Measurements from ENCODE around the gene CELSR2.
"Not testable (repeated sequence)": the region's sequence is repeated elsewhere in the genome, so short reads cannot be mapped to it uniquely, and the experiment has no call there.

Gene CELSR2

DNA sequence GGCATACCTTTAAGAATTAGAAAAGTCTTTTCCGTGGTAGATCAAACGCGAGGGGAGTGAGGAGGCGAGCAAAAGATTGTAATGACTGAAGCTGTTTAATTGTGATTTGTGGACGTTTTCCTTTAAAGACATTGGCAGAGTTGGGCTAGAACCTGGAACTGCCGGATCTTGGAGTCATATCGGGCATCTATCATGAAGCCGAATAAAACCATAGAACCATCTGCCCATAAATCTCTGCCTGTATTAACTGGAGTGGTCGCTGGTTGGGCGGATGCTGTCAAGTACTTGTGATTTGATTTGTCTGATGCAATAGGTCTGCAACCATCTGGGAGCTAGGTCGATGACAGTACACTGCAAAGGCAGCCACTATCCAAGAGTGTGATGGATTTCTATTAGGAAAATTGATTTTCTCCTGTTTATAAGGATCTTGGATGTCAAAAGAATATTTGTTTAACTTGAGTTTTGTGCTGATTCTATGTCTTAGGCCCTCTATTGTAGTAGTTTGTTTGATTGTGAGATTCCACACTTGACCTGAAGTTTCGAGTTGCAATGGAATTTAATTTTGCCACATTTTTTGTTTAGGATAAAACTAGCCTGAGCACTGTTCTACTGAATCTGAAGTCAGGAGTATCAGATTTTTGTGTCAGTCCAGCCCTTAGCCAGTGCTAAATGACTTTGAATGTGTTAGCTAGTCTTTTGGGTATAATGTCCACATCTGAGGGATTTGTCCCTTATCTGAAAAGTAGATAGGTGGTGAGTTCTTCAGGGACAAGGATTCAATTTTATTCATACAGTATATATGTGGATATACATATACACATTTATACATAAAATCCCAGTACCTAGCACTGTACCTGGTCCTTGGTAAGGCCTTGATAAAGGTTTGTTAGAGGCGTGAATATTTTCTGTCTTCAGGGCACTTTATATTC lies 34.4 kb upstream of the CELSR2 start:
- peak overlapping the region; percentile 92 for H3K4me3 Mint-ChIP-seq
- peaks cover 27% of the 10 kb centered on the region for H3K4me1 Mint-ChIP-seq (ENCODE audit: low read depth)
- H3K27me3 Mint-ChIP-seq (ENCODE audit: low read depth), result no peaks in the 10 kb centered on the region
- H3K27ac Mint-ChIP-seq, result peak overlapping the region; percentile 93
- peaks cover 28% of the 10 kb centered on the region for H3K36me3 Mint-ChIP-seq (ENCODE audit: low read depth)
- H3K9me3 Mint-ChIP-seq, result no peaks in the 10 kb centered on the region

GRCh38 chr1:109216662-109217061 lies 32.7 kb upstream of the CELSR2 start:
- no peak overlapping the region for H3K27ac Mint-ChIP-seq
- H3K4me1 Mint-ChIP-seq (ENCODE audit: low read depth), result peaks cover 30% of the 10 kb centered on the region
- peaks cover 33% of the 10 kb centered on the region for H3K36me3 Mint-ChIP-seq (ENCODE audit: low read depth)

DNA sequence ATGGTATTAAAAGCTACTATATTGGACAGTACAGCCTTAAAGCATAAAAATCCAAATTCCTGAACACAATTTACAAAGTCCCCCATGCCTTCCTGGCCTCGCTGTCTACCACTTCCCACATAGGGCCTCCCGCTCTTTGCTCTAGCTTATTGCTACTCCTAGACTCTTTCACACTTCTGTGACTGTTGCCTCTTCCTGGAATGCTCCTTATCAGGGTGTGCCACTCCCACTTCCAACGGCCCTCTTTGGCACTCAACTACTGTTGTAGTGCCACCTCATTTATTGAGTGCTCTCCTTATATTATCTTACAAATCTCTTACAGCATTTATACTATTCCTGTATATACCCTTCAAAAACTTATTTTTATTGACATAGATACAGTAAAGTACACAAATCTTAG lies 30.8 kb upstream of the CELSR2 start:
- H3K36me3 Mint-ChIP-seq (ENCODE audit: low read depth), result peaks cover 42% of the 10 kb centered on the region
- peaks cover 32% of the 10 kb centered on the region for H3K4me1 Mint-ChIP-seq (ENCODE audit: low read depth)
- no peak overlapping the region for H3K4me3 Mint-ChIP-seq

More at GRCh38 chr1:109216662-109217061, 32.7 kb upstream of the CELSR2 start:
- Mint-ChIP-seq H3K27me3 (ENCODE audit: low read depth) (no peaks in the 10 kb centered on the region), H3K9me3 (no peaks in the 10 kb centered on the region), H3K4me3 (no peak overlapping the region)

GRCh38 chr1:109221201-109221600 lies 28.1 kb upstream of the CELSR2 start:
- H3K9me3 Mint-ChIP-seq; H3K27ac Mint-ChIP-seq; H3K27me3 Mint-ChIP-seq (ENCODE audit: low read depth); H3K4me3 Mint-ChIP-seq: not testable (repeated sequence)
- Mint-ChIP-seq H3K4me1 (ENCODE audit: low read depth) (peaks cover 17% of the 10 kb centered on the region), H3K36me3 (ENCODE audit: low read depth) (peaks cover 32% of the 10 kb centered on the region)

More for the DNA sequence above, 30.8 kb upstream of the CELSR2 start:
- Mint-ChIP-seq H3K9me3 (no peaks in the 10 kb centered on the region), H3K27ac (no peak overlapping the region), H3K27me3 (ENCODE audit: low read depth) (no peaks in the 10 kb centered on the region)

GRCh38 chr1:109225308-109225707 lies 24.0 kb upstream of the CELSR2 start:
- Mint-ChIP-seq H3K27ac (no peak overlapping the region), H3K27me3 (ENCODE audit: low read depth) (no peaks in the 10 kb centered on the region), H3K36me3 (ENCODE audit: low read depth) (peaks cover 34% of the 10 kb centered on the region), H3K4me1 (ENCODE audit: low read depth) (peaks cover 6% of the 10 kb centered on the region), H3K9me3 (no peaks in the 10 kb centered on the region), H3K4me3 (no peak overlapping the region)

GRCh38 chr1:109225711-109226445 lies 23.5 kb upstream of the CELSR2 start:
- H3K4me1 Mint-ChIP-seq (ENCODE audit: low read depth), result peaks cover 6% of the 10 kb centered on the region
- no peaks in the 10 kb centered on the region for H3K9me3 Mint-ChIP-seq
- no peak overlapping the region for H3K4me3 Mint-ChIP-seq
- no peaks in the 10 kb centered on the region for H3K27me3 Mint-ChIP-seq (ENCODE audit: low read depth)
- H3K36me3 Mint-ChIP-seq (ENCODE audit: low read depth), result peaks cover 35% of the 10 kb centered on the region
- H3K27ac Mint-ChIP-seq, result no peak overlapping the region

- Mint-ChIP-seq H3K27me3 (ENCODE audit: low read depth) (no peaks in the 10 kb centered on the region), H3K4me3 (no peak overlapping the region), H3K36me3 (ENCODE audit: low read depth) (peaks cover 38% of the 10 kb centered on the region), H3K9me3 (no peaks in the 10 kb centered on the region), H3K27ac (no peak overlapping the region), H3K4me1 (ENCODE audit: low read depth) (peaks cover 2% of the 10 kb centered on the region)
Observed at GRCh38 chr1:109228167-109228566, 21.2 kb upstream of the CELSR2 start.

DNA sequence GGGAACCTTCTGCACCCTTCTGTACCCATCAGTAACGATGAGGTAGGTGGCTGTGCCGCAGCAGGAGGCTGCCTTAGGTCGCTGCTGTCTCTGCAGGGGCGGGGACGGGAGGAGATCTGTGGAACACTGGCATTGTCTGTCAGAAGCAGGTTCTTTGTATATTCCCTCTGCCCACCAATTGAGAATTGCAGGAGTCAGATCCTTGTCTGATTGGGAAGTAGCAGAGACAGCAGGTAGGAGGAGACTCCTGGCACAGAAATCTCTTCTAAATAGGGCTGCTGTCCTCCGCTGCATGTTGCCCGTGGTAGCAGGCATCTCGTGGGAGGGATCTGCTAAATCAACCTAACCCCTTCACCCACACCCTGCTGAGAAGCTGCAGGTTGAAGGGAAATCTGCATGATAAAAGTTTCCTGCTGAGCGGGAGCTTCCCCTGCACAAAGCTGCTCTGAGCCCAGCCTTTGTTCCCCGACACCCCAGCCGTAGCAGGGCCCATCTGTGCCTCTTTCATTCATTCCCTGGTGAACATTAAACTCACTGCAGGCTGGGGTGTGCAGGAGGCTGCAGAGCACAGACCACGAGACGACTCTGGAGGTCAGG lies 19.7 kb upstream of the CELSR2 start:
- Mint-ChIP-seq H3K27me3 (ENCODE audit: low read depth) (no peaks in the 10 kb centered on the region), H3K27ac (no peak overlapping the region), H3K4me1 (ENCODE audit: low read depth) (peaks cover 2% of the 10 kb centered on the region), H3K9me3 (no peaks in the 10 kb centered on the region), H3K36me3 (ENCODE audit: low read depth) (peaks cover 33% of the 10 kb centered on the region), H3K4me3 (no peak overlapping the region)

DNA sequence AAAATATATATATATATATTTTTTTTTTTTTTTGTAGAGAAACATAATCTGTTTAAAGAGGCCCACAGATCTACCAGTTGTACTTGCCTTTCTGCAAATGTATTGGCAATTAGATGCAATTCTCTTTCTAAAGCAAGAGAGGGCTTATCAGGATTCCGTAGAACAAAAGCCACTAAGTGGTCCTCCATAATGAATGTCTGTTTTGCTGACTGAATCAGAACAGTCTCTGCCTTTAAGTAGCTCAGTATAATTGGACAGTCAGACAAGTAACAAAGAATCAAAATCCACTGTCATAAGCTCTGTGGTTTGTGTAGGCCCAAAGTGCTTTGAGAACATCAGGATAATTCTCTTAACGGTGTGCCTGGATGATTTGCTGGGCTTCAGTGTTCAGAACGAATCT lies 18.3 kb upstream of the CELSR2 start:
- Mint-ChIP-seq H3K36me3 (ENCODE audit: low read depth) (peaks cover 41% of the 10 kb centered on the region), H3K4me3 (no peak overlapping the region), H3K27me3 (ENCODE audit: low read depth) (no peaks in the 10 kb centered on the region), H3K27ac (no peak overlapping the region), H3K9me3 (no peaks in the 10 kb centered on the region), H3K4me1 (ENCODE audit: low read depth) (peaks cover 6% of the 10 kb centered on the region)

- Mint-ChIP-seq H3K27ac (peak overlapping the region; percentile 13), H3K4me1 (ENCODE audit: low read depth) (peaks cover 5% of the 10 kb centered on the region), H3K9me3 (no peaks in the 10 kb centered on the region), H3K27me3 (ENCODE audit: low read depth) (no peaks in the 10 kb centered on the region), H3K4me3 (no peak overlapping the region), H3K36me3 (ENCODE audit: low read depth) (peaks cover 42% of the 10 kb centered on the region)
Observed at GRCh38 chr1:109235137-109235536, 14.2 kb upstream of the CELSR2 start.

GRCh38 chr1:109237512-109237911 lies 11.8 kb upstream of the CELSR2 start:
- no peak overlapping the region for H3K4me3 Mint-ChIP-seq
- peaks cover 27% of the 10 kb centered on the region for H3K36me3 Mint-ChIP-seq (ENCODE audit: low read depth)
- no peak overlapping the region for H3K27ac Mint-ChIP-seq
- H3K27me3 Mint-ChIP-seq (ENCODE audit: low read depth), result peaks cover 10% of the 10 kb centered on the region
- no peaks in the 10 kb centered on the region for H3K9me3 Mint-ChIP-seq
- peaks cover 9% of the 10 kb centered on the region for H3K4me1 Mint-ChIP-seq (ENCODE audit: low read depth)

- Mint-ChIP-seq H3K36me3 (ENCODE audit: low read depth) (peaks cover 25% of the 10 kb centered on the region), H3K27me3 (ENCODE audit: low read depth) (peaks cover 12% of the 10 kb centered on the region), H3K9me3 (no peaks in the 10 kb centered on the region), H3K4me3 (no peak overlapping the region), H3K4me1 (ENCODE audit: low read depth) (peaks cover 11% of the 10 kb centered on the region), H3K27ac (no peak overlapping the region)
Observed at GRCh38 chr1:109238382-109238781, 11.0 kb upstream of the CELSR2 start.

- Mint-ChIP-seq H3K27ac (no peak overlapping the region), H3K36me3 (ENCODE audit: low read depth) (peaks cover 25% of the 10 kb centered on the region), H3K4me1 (ENCODE audit: low read depth) (peaks cover 11% of the 10 kb centered on the region), H3K27me3 (ENCODE audit: low read depth) (peaks cover 13% of the 10 kb centered on the region), H3K4me3 (no peak overlapping the region), H3K9me3 (no peaks in the 10 kb centered on the region)
Observed at GRCh38 chr1:109239047-109239408, 10.3 kb upstream of the CELSR2 start.

GRCh38 chr1:109239409-109240068 lies 9.8 kb upstream of the CELSR2 start:
- Mint-ChIP-seq H3K27me3 (ENCODE audit: low read depth) (peaks cover 18% of the 10 kb centered on the region), H3K9me3 (no peaks in the 10 kb centered on the region), H3K27ac (no peak overlapping the region), H3K4me1 (ENCODE audit: low read depth) (peaks cover 11% of the 10 kb centered on the region), H3K4me3 (no peak overlapping the region), H3K36me3 (ENCODE audit: low read depth) (peaks cover 25% of the 10 kb centered on the region)
